Measurements from ENCODE around the gene MDC1.
"Not testable (repeated sequence)": the region's sequence is repeated elsewhere in the genome, so short reads cannot be mapped to it uniquely, and the experiment has no call there.

Gene MDC1, protein sequence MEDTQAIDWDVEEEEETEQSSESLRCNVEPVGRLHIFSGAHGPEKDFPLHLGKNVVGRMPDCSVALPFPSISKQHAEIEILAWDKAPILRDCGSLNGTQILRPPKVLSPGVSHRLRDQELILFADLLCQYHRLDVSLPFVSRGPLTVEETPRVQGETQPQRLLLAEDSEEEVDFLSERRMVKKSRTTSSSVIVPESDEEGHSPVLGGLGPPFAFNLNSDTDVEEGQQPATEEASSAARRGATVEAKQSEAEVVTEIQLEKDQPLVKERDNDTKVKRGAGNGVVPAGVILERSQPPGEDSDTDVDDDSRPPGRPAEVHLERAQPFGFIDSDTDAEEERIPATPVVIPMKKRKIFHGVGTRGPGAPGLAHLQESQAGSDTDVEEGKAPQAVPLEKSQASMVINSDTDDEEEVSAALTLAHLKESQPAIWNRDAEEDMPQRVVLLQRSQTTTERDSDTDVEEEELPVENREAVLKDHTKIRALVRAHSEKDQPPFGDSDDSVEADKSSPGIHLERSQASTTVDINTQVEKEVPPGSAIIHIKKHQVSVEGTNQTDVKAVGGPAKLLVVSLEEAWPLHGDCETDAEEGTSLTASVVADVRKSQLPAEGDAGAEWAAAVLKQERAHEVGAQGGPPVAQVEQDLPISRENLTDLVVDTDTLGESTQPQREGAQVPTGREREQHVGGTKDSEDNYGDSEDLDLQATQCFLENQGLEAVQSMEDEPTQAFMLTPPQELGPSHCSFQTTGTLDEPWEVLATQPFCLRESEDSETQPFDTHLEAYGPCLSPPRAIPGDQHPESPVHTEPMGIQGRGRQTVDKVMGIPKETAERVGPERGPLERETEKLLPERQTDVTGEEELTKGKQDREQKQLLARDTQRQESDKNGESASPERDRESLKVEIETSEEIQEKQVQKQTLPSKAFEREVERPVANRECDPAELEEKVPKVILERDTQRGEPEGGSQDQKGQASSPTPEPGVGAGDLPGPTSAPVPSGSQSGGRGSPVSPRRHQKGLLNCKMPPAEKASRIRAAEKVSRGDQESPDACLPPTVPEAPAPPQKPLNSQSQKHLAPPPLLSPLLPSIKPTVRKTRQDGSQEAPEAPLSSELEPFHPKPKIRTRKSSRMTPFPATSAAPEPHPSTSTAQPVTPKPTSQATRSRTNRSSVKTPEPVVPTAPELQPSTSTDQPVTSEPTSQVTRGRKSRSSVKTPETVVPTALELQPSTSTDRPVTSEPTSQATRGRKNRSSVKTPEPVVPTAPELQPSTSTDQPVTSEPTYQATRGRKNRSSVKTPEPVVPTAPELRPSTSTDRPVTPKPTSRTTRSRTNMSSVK (N-terminal part only)

DNA sequence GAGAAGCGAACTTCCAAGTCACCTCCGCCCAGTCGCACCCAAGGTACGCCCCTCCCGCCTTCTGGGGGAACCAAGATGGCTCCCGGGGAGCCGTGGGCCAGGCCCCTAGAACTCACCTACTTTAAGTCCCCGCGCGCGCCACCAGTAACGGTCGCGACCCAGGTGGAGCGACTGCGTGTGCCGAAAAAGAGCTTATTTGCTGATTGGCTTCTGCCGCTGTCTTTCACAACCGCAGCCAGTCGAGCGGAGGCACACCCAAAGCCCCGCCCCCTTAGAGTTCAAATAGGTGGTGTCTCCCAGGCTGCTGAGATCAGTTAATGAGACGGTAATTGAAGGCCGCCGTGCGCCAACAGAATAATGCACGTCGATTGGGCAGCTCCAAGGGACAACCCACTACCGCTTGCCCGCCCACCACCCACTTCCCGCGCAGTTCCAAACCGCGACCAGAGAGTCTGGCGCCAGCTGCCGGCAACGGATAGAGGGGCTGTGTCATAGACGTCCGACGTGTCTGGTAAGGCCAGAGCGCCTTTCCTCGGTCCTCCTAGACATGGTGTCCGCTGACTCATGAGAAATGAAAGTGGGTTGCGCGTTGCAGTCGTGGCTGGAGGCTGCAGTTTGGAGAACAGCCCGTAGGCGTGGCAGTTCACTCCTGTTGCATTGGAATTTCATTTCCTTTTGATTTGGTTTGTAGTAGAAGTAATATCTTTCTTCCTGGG, at the start of gene MDC1:
MDC1 (minus strand) TSS at position 153 of the 716 bp plus-strand sequence. CDS start 2,106 bp downstream, outside the sequence.
- DNase-seq, result peak; percentile 72 to 100 (median 99)

DNA sequence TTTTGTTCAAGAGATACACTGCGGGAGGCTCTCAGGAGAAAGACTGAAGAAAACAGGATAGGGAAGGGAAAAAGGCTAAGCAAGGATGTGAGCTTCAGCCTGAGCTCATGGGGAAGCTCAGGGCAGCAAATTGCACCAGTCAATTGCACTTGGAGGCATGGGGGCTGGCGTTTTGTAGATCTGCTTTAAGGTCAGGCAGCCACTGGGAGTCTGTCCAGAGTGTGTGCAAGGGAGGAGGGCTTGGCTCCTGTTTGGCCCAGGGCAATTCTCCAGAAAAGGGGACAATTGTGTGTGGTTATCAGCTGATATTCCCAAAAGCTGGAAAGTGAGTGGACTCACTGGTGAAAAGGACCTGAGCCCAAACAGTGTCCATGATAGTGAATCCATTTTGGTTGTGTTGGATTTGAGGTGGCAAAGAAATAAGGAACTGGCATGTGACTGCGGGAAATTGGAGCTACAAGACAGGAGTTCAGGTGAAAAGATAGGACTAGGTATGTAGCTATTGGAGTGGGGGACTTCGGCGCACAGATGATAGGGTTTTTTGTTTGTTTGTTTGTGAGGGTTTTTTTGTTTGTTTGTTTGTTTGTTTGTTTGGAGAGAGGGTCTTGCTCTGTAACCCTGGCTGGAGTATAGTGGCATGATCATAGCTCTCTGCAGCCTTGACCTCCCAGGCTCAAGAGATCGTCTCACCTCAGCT, 49.5 kb upstream of the MDC1 start:
- no peak for DNase-seq

DNA sequence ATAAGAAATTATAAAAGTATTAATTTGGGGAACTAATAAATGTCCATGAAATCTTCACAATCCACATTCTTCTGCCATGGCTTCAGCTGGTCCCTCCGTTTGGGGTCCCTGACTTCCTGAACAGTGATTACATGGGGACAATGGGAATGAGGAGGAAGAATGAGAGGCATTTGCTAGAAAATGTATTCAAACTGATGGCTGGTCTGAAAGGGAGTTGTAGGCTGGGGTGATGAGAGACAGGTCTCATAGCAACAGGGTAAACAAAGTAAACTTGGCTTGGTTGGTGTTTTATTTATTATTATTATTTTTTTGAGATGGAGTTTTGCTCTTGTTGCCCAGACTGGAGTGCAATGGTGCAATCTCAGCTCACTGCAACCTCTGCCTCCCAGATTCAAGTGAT, 48.4 kb upstream of the MDC1 start:
- not testable (repeated sequence) for DNase-seq

DNA sequence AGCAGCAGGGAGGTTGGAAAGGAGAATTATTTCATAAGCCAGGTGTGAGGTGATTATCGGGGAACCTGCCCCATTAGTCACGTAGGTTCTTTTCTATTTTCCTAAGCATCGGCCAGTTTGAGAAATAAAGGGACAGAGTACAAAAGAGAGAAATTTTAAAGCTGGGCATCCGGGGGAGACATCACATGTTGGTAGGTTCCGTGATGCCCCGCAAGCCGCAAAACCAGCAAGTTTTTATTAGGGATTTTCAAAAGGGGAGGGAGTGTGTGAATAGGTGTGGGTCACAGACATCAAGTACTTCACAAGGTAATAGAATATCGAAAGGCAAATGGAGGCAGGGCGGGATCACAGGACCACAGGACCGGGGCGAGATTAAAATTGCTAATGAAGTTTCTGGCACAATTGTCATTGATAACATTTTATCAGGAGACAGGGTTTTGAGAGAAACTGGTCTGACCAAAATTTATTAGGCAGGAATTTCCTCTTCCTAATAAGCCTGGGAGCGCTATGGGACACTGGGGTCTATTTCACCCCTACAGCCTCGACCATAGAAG, 47.5 kb upstream of the MDC1 start:
- DNase-seq, result not testable (repeated sequence)

DNA sequence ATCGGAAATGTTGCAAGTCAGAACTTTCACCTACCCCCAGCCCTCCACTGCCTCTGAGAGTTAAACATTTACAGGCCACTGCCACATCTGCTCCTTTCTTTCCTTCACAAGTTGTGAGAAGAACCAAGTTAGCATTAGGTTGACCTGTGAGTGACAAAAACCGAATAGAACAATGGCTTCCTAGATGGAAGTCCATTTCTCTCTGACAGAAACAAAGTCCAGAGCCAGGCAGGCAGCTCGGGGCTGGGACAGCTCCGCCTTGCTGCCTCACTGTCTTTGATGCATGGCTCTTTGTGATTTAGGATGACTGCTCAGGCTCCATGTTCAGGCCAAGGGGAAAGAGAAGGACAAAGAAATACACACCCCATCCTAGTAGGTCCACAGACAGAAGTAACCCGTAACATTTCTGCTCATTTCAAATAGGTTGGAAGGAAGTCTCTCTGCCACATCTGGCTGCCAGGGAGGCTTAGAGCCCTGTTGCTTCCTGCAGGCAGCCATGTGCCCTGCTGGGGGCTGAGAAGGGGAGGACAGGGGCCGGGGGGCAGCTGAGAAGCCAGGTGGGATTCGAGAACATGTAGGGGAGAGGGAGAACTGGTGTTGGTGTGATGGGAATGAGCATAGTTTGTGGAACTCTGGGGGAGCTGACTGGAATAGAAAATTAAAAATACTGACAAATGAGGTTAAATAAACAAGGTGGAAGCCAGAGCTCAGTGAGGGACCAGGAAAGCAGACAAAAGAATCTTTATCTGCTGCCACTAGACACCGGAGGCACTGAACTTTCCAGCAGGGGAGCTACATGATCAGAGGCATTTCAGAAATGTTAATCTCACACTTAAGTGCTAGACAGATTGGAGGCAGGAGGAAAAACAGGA, 46.8 kb upstream of the MDC1 start:
- DNase-seq, result no peak

DNA sequence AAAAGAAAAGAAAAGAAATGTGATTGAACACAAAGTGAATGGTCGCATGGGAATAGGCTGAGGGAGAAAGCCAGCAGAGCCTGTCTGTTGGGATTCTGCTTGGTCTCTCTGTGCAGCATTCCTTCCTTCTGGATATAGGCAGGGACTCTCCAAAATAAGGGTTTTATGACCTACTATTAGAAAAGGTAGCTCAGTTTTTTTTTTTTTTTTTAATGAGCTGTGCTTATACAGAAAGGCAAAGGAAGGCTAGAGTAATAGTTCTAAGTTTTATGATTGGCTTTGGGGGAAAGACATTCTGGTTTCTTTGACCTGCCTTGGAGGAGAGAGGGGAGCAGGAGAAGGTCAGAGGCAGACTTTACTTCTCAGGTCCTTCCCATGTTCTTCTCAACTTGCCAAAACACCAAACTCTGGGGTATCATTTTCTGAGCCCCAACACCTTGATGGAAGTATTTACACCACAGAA, 46.1 kb upstream of the MDC1 start:
- no peak for DNase-seq

DNA sequence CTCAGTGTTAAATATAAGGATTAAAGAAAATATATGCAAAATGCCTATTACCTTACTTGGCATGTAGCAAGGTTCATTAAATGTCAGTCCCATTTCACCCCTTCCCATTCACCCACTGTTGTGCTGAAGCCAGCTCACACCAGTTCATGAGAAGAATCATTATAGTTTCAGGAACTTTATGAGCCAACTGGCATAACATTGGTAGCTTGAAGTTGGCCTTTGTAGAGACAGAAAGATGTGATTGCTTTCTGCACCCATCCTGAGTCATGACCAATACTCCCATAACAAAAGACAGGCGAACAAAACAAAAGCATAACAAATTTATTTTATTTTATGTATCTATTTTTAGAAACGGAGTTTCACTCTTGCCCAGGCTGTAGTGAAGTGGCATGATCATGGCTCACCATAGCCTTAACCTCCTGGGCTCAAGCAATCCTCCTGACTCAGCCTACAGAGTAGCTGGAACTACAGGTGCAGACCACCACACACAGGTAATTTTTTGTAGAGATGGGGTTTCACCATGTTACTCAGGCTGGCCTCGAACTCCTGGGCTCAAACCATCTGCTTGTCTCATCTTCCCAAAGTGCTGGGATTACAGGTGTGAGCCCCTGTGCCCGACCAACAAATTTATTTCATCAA, 44.8 kb upstream of the MDC1 start:
- no peak for DNase-seq

DNA sequence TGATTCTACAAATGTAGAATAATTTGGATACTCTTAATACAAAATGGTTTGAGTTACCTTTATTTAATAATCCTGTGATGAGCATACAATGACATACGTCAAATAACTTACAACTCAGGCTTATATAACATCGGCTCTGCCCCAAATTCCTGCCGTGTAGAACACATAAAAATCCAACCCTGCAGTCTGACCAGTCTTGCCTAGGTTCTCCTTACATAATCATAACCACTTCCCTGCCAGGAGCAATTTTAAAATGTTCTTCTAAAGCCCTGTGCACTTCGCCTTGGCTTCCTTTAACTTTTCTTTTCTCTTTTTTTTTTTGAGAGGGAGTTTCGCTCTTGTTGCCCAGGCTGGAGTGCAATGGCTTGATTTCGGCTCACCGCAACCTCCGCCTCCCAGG, 43.5 kb upstream of the MDC1 start:
- no peak for DNase-seq

DNA sequence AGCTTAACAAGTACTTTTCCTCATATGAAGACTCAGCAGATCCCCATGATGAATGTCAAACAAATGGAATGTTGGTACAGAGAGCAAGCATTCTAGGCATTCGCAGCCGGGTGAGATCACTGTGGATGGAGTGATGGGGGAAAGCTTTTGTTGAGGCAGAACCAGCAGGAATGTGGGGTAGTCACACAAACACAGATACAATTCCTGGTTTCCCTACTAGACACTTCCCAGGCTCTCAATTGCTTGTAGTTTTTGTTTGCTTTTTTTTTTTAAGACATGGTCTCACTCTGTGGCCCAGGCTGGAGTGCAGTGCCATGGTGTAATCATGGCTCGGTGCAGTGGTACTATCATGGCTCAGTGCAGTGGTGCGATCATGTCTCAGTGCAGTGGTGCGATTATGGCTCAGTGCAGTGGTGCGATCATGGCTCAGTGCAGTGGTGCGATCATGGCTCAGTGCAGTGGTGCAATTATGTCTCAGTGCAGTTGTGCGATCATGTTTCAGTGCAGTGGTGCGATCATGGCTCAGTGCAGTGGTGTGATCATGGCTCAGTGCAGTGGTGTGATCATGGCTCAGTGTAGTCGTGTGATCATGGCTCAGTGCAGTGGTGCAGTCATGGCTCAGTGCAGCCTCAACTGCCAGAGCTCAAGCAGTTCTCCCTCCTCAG, 42.6 kb upstream of the MDC1 start:
- no peak for DNase-seq

DNA sequence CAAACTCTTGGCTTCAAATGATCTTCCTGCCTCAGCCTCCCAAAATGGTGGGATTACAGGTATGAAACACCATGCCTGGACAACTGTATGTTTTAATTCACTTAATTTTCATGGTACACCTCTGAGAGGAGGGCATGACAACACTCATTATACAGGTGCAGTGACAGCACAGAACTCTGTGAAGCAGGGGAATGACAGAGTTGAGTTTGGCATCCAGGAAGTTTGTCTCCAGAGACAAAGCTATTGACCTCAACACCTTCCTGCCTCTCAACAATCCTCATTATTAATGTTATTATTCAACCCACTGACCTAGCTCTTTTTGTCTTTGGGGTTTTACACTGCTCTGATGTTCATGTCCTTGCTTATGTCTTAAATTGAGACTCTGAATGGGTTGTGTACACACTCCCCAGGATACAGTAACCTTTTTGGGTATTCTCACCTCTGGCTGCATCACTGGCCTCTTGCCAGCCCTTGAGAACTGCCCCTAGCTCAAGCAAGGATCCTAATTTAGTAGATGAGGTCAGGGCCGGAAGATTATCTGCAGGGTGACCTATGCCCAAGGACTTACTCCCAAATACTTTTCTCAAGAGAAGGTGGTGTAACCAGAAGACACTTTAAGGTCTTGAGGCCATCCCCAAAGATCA, 40.3 kb upstream of the MDC1 start:
- no peak for DNase-seq

DNA sequence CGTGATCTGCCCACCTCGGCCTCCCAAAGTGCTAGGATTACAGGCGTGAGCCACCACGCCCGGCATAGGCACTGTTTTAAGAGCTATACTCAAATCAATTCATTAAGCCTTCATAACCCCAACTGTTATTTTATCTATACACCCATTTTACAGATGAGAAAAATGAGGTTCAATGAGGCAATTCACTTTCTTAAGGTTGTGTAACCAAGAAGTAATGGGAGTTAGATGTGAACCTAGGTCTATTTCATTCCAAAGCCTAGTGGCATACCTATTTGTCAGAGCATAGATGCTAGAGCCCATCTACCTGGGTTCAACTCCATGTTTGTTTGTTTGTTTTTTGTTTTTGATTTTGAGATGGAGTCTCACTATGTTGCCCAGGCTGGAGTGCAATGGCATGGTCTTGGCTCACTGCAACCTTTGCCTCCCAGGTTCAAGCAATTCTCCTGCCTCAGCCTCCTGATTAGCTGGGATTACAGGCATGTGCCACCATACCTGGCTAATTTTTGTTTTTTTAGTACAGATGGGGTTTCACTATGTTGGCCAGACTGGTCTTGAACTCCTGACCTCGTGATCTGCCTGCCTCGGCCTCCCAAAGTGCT, 39.4 kb upstream of the MDC1 start:
- not testable (repeated sequence) for DNase-seq

DNA sequence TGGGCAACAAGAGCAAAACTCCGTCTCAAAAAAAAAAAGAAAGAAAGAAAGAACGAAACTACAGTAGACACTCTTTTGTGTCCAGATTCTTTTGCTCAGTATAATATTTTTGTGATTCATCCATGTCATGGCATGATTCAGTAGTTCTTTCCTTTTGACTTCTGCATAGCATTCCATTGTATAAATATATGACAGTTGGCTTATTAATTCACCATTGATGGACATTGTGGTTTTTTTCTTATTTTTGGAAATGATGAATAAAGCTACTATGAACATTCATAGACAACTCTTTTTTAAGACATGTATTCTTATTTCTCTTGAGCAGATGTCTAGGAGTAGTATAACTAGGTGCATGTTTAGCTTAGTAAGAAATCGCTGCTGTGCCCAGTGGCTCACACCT, 37.5 kb upstream of the MDC1 start:
- no peak for DNase-seq

DNA sequence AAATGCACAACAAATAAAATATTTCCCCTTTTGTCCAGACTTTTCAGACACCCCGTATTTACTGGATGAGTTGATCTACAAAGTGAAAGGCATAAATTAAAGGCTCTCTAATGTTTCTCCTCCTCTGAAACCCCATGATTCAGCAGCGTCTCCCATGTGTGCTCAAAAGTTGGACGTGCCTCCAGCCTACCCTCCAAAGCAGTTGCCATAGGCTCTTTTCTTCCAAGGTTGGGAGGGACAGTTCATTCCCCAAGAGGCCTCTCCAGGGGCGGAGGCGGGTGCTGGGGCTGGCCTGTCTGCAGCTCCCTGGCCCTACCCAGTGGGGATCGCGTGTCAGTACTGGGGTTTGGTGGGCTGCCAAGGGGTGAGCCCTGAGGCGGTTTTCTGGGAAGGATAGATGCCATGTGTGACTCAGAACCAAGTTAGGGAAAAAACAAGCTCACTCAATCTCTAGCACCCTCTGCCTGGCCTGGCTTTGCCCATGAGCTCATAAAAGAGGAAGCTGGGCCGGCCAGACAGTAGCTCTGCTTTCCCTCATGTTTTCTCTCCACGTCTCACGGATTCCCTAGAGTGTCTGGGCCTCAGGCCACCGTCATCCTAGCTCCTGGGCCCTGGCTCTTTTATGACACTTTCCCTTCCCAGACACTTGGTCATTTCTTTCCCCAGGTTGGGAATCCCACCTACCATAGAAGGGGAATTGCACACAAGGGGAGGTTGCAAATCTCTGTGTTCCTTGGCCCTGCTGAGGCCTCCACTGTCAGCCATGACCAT, 35.3 kb upstream of the MDC1 start:
- peak in 32 of 51 donors; percentile 6 to 86 (median 32) for DNase-seq

DNA sequence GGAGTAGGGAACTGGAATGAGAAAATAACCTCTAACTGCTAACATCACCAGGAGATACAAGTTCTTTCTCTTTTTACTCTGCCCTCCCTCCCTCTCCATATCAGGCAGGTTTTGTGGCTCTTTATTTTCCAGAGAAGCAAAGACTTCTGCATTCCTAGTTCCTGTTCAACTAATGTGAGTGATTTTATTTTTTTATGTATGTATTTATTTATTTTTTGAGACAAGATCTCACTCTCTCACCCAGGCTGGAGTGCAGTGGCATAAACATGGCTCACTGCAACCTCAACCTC, 33.2 kb upstream of the MDC1 start:
- DNase-seq, result no peak

DNA sequence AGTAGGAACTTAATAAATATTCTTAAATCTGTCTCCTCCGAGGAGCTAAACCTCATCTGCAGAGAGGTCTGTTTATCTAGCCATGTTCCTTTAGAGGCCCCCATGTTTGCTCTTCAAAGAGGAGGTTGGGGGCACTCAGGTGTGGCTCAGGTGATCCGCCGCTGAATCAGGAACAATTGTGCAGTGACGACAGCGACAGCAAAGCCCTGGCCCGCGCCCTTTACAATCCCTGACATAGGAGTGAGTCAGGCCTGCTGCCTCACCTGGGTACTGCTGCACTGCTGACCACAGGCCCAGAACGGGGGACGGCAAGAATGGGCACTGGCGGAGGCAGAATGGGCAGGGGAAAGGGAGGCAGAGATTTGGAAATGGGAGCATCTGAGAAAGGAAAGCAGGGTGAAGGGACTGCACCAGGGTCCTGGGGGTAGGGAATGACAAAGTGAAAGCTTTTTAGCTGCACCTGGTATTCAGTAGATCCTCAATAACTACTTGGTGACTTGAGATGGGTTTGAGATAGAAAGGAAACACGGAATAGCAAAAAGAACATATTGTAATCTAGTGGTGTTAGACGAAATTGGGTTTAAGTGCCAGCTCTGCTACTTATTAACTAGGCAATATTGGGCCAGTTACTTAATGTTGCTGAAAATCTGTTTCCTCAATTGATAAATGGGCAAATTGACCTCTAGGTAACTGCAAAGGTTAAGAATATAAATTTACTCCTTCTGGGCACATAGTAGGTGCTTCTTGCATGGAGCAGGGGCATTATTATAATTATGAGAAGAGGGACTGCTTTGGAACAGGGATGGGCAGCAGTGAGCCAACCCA, 32.7 kb upstream of the MDC1 start:
- DNase-seq, result no peak

Measured in hypothalamus (tissue), 51 donors.